Adrenal gland (tissue), 12 donors: ENCODE data around the gene CCDC170. TPM values are rescaled to one million over a fixed set of nuclear protein-coding genes. Genes with fewer than 3 reads are reported as not detected.

ENCODE experiments used
- DNase-seq, 7 donors: peaks; one replicate each; pipeline ENCODE4 v3.0.0-alpha.2; 2019 to 2020
- H3K27ac ChIP-seq, 5 donors: fragments of 200-600 bp; sonication (generic) in 4 of 5; 1 replicate in 3 of 5; 2 replicates in 2 of 5; pipeline versions ENCODE4 v1.5.1 to v1.8.0; 2016 to 2020; ENCODE audit warnings: mild to moderate bottlenecking in 1 of 5
- H3K27me3 ChIP-seq: fragments of 200-600 bp; 2 replicates; pipeline ENCODE4 v1.8.0; 2021
- H3K36me3 ChIP-seq, 2 donors: fragments of 200-600 bp; replicated peaks in 1 of 2; 1 replicate in 1 of 2; 2 replicates in 1 of 2; pipeline versions ENCODE4 v1.5.1 to v1.8.0; 2018 to 2022
- H3K4me1 ChIP-seq, 2 donors: fragments of 200-600 bp; replicated peaks in 1 of 2; 1 replicate in 1 of 2; 2 replicates in 1 of 2; pipeline versions ENCODE4 v1.5.1 to v1.8.0; 2018 to 2021
- H3K4me3 ChIP-seq, 4 donors: fragments of 200-600 bp; sonication (generic) in 3 of 4; one replicate each; pipeline ENCODE4 v1.5.1; 2016 to 2018
- H3K9me3 ChIP-seq, 3 donors: fragments of 200-600 bp; sonication (generic) in 1 of 3; replicated peaks in 1 of 3; 1 replicate in 2 of 3; 2 replicates in 1 of 3; pipeline versions ENCODE4 v1.5.1 to v1.8.0; 2016 to 2021
- POLR2A ChIP-seq, 2 donors: fragments of 450-650 bp; IDR thresholded peaks; one replicate each; pipeline ENCODE4 v1.6.1; 2017; ENCODE audit warnings: antibody characterized with exemption in 2 of 2, mild to moderate bottlenecking in 2 of 2, moderate library complexity in 1 of 2
- WGBS, 4 donors: extraction: QIAGEN DNeasy Blood & Tissue Kit in 2 of 4; methylation state at CpG; one replicate each; pipeline versions ENCODE4 v1.1.5 to v1.1.7; 2013 to 2017; 5-methylcytosine and 5-hydroxymethylcytosine counted together
- intact Hi-C, 2 donors: fragments of 100-400 bp; cut with DNase I; formaldehyde crosslinking; loops; one replicate each; pipeline versions ENCODE4 v1.14.1 to v1.15.0; 2022 to 2023
- polyA plus RNA-seq, 3 donors: library from polyadenylated mRNA; stranded (reverse); fragments of 200-250 nt in 2 of 3; fragments of 350-450 nt in 1 of 3; fragmentation: Illumina TruSeq in 1 of 3; extraction: RNeasy Lipid Tissue Mini Kit (QIAGEN cat#74804) in 1 of 3; gene quantifications; one replicate each; pipeline ENCODE4 v1.2.3, GENCODE V29; 2013 to 2014
- total RNA-seq, 9 donors: library from RNA; depleted of rRNA in 4 of 9; stranded (reverse); fragments of >200 nt in 4 of 9; fragments of 120-200 nt in 1 of 9; fragmentation: NEBNext Ultra II Directional in 1 of 9; extraction: Animal tissue kit (Norgen Biotek cat#: 25700) in 1 of 9; gene quantifications; one replicate each; pipeline versions ENCODE4 v1.1.0 to v1.2.4, GENCODE V29; 2013 to 2023
- TF ChIP-seq, protein P1 (sequence below), 6 experiments: fragments of 450-650 bp in 4 of 6; fragments of 200-600 bp in 2 of 6; sonication (generic) in 1 of 6; IDR thresholded peaks; 1 replicate in 5 of 6; 2 replicates in 1 of 6; pipeline versions ENCODE4 v1.5.1 to v1.8.0; 2016 to 2021; ENCODE audit warnings: antibody characterized with exemption in 6 of 6, mild to moderate bottlenecking in 2 of 6, moderate library complexity in 1 of 6
- donor health status: healthy with polysubstance abuse.
- donor health status: Bipolar disorder and iron deficiency.
- donor health status: DM: yes; HTN: yes; CAD: no.
- donor health status: DM: no; HTN: no; CAD: no.
- donor health status: DM: no; HTN: no; CAD: no.
- donor health status: DM: yes; HTN: yes; CAD: no.

The CCDC170 gene
- total and polyA plus RNA-seq, 12 donors = 2.0 to 13.5 (median 6.1) TPM

DNA sequence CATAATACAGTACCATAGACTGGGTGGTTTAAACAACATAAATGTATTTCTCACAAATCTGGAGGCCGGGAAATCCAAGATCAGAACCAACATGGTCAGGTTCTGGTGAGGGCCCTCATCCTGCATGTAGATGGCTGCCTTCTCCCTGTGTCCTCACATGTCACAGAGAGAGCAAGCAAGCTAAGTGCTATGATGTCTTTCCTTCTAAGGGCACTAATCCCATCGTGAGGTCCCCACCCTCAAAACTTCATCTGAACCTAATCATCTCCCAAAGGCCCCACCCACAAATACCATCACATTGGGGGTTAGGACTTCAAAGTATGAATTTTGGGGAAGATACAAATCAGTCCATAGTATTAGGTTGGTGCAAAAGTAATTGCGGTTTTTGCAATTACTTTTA is 56.8 kb downstream of the CCDC170 start:
- intact Hi-C loops = no loop called here
- Histone ChIP-seq H3K4me1 (no peaks in the 10 kb centered on the region), H3K36me3 (no peaks in the 10 kb centered on the region), H3K9me3 (no peaks in the 10 kb centered on the region), H3K27me3 (no peaks in the 10 kb centered on the region), H3K4me3 (no peak overlapping the region), H3K27ac (no peak overlapping the region)
- 95 to 100% (median 96%) methylated on average over 3 of the region's 3 CpGs for WGBS, 4 donors
- no peak for DNase-seq
- no peak for TF ChIP-seq POLR2A (IDR thresholded peaks at IDR 0.05)
- TF ChIP-seq, protein P1, sequence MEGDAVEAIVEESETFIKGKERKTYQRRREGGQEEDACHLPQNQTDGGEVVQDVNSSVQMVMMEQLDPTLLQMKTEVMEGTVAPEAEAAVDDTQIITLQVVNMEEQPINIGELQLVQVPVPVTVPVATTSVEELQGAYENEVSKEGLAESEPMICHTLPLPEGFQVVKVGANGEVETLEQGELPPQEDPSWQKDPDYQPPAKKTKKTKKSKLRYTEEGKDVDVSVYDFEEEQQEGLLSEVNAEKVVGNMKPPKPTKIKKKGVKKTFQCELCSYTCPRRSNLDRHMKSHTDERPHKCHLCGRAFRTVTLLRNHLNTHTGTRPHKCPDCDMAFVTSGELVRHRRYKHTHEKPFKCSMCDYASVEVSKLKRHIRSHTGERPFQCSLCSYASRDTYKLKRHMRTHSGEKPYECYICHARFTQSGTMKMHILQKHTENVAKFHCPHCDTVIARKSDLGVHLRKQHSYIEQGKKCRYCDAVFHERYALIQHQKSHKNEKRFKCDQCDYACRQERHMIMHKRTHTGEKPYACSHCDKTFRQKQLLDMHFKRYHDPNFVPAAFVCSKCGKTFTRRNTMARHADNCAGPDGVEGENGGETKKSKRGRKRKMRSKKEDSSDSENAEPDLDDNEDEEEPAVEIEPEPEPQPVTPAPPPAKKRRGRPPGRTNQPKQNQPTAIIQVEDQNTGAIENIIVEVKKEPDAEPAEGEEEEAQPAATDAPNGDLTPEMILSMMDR (IDR thresholded peaks at IDR 0.05) = no peak

DNA sequence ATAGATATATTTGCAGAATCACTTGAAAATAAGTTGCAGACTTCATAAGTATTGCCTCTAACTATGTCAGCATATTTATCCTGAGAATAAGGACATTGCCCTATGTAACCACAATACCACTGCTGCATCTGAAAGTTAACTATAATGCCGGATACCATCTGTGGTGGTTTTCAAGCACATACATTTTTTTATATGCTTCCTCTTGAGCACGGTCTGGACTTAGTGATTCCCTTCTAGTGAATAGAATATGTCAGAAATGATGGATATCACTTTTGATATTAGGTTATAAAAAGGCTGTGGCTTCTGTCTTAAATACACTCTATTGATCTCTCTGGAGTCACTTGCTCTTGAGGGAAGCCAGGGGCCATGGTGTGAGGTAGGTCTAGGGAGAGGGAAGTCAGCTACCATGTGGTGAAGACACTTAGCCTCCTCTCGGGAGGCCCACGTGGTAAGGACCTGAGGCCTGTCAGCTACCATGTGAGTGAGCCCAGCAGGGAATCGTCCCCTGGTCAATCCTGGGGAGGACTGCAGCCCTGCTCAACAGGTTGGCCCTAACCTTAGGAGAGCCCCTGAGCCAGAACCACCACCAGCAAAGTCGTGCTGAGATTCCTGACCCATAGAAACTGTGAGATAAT is 57.5 kb downstream of the CCDC170 start:
- H3K27ac ChIP-seq = no peak overlapping the region
- H3K4me3 ChIP-seq = no peak overlapping the region
- intact Hi-C loops = no loop called here
- no peaks in the 10 kb centered on the region for H3K27me3 ChIP-seq
- no peak for TF ChIP-seq POLR2A (IDR thresholded peaks at IDR 0.05)
- TF ChIP-seq, protein P1 (IDR thresholded peaks at IDR 0.05) = no peak
- no peaks in the 10 kb centered on the region for H3K4me1 ChIP-seq
- H3K36me3 ChIP-seq = no peaks in the 10 kb centered on the region
- H3K9me3 ChIP-seq = no peaks in the 10 kb centered on the region
- 64 to 74% (median 69%) methylated on average over 5 to 6 of the region's 6 CpGs for WGBS, 4 donors
- no peak for DNase-seq

DNA sequence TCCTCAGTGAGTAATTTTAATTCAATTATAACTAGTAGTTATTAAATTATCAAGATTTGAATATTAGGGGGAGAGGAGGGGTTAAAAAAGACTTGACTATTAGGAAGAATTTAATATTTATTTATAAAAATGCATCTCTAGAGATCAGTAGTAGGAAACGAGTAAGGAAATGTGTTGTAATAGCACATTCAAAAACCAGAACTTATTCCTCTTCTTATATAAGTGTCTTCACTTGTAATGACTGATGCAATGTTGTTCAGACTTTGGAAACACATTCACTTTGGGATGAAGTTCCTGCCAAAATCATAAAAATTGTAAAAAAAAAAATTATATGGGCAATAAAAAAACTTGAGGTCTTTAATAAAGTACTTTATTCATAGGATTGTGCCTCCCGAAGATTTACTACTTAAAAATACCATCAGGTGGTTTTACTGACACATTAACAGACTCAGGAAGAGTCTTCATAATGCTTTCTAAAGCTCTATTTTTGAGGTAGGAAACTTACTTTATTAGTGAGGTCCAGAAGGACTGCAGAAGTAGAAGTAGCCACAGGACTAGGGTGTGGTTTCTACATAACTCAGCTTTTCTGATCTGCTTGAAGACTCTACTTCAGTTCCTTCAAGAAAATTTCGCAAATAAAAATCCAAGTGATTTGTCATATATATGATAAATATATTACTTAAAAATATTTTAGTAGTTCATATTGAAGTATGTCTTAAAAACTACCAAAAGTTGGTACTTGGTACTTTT is 59.8 kb downstream of the CCDC170 start:
- peak overlapping the region in 1 of 5 donors; percentile 51 for H3K27ac ChIP-seq
- H3K4me3 ChIP-seq = no peak overlapping the region
- no peaks in the 10 kb centered on the region for H3K36me3 ChIP-seq
- WGBS, 4 donors = 72 to 79% (median 76%) methylated on average over 3 of the region's 3 CpGs
- no peaks in the 10 kb centered on the region for H3K4me1 ChIP-seq
- H3K27me3 ChIP-seq = no peaks in the 10 kb centered on the region
- intact Hi-C loops = no loop called here
- TF ChIP-seq POLR2A (IDR thresholded peaks at IDR 0.05) = no peak
- TF ChIP-seq, protein P1 (IDR thresholded peaks at IDR 0.05) = no peak
- DNase-seq = no peak
- no peaks in the 10 kb centered on the region for H3K9me3 ChIP-seq

GRCh38 chr6:151561238-151561637 is 67.4 kb downstream of the CCDC170 start:
- intact Hi-C loops = no loop called here
- DNase-seq = no peak
- H3K27ac ChIP-seq = no peak overlapping the region
- H3K4me1 ChIP-seq = no peaks in the 10 kb centered on the region
- no peak for TF ChIP-seq POLR2A (IDR thresholded peaks at IDR 0.05)
- TF ChIP-seq, protein P1 (IDR thresholded peaks at IDR 0.05) = no peak
- peaks cover 0 to 7% (median 0%) of the 10 kb centered on the region in 3 donors for H3K9me3 ChIP-seq
- no peaks in the 10 kb centered on the region for H3K27me3 ChIP-seq
- no peak overlapping the region for H3K4me3 ChIP-seq
- H3K36me3 ChIP-seq = no peaks in the 10 kb centered on the region
